Stimulated activated naive CD8-positive, alpha-beta T cell treated with anti-CD3 and anti-CD28 coated beads, Interleukin-15, Interleukin-2, amounts not matched to agents 100 U/mL and 50 U/mL, for 24 hours (primary cell): Measurements from ENCODE around the gene TEAD2.
"Not testable (repeated sequence)": the region's sequence is repeated elsewhere in the genome, so short reads cannot be mapped to it uniquely, and the experiment has no call there.

Source experiments
- ATAC-seq: fragments of 150-1000 bp; cut with Tn5 transposase; one replicate; pipeline ENCODE4 v1.10.0; 2021
- DNase-seq: peaks from one replicate; pipeline ENCODE4 v3.0.0; 2021

The TEAD2 gene

DNA sequence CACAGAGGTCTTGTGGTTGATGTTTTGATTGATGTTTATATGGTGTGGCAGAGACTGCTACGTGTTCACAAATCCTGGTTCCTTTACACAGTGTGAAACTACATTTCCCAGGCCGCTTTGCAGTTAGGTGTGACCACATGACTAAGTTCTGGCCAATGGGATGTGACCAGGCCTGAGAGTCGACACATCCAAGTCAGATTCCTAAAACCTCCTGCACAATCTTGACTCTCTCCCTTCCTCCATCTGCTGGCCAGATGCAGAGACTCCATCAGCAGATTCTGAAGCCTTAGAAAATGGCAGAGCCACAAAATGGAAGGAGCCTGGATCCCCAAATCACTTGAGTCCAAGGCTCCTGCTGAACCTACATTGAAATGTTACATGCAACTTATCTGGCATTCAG is 14.4 kb downstream of the TEAD2 start:
- ATAC-seq (peak; percentile 43), DNase-seq (no peak)

DNA sequence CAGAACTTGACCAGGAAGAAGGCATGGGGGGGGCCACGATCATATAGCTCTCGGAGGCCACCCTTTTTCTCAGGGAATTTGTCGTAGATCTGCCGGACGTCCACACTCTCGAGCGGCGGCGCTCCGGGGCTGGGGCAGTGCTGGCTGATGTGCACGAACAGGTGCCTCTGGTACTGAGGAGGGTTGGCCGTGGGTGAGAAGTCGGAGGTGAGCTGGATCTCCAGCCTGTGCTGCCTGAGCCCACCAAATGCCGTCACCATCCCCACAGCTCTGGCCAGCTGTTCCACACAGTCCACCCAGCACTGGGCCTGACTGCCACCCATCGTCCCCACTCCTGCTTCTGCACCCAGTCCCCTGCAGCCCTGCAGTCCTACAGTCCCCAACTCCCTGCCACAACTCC is 15.0 kb downstream of the TEAD2 start:
- DNase-seq (no peak), ATAC-seq (no peak)

DNA sequence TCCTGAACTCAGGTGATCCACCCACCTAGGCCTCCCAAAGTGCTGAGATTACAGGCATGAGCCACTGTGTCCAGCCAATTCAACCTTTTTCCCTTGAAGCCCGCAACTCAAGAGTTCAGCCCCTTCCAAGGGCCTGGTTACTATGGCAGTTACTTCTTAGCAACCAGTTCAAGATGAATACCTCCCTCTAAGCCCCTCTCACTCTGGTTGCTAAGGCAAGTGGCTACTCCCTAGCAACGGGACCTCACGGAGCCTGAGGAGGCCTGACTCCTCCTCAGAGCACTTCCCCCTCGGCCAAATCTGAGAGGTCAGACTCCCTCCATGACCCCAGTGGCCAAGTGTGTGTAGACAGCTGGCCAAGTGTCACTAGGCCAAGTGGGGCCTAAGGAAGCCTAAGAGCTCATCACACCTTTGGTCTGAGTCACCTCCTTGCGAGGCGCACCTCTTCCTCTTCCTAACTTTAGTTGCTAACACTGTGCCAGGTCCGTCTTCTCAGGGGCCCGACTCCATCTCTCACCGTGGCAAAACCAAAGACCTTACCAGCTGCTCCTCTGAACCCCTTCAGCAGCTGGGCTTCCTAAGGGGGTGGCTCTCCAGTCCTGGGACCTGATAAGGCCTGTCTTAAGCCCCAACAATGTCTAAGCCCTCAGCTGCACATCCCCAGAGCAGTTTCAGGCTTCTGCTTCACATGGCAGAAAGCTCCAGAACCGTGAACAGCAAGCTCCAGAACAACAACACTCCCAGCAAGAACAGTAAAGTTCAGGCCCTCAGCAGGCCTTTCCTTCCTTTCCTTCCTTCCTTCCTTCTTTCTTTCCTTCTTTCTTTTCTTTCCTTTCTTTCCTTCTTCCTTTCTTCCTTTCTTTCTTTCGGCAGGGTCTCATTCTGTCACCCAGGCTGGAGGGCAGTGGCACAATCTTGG is 17.5 kb downstream of the TEAD2 start:
- ATAC-seq (no peak), DNase-seq (no peak)

DNA sequence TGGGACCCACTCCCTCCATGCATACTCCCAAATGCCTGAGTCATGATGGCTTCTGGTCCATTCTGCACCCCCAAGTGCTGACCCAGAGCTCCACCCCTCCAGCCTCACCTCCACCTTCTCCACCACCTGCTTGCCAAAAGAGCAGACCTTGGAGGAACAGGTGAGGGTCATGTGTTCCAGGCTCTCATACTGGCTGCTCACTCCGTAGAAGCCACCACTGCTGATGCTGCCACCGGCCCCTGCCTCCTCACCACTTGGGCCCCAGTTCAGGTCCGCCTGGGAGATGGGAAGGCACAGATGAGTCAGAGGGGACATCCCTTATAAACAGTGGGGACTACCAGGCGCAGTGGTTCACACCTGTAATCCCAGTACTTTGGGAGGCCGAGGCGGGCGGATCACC is 19.1 kb downstream of the TEAD2 start:
- no peak for DNase-seq
- no peak for ATAC-seq

DNA sequence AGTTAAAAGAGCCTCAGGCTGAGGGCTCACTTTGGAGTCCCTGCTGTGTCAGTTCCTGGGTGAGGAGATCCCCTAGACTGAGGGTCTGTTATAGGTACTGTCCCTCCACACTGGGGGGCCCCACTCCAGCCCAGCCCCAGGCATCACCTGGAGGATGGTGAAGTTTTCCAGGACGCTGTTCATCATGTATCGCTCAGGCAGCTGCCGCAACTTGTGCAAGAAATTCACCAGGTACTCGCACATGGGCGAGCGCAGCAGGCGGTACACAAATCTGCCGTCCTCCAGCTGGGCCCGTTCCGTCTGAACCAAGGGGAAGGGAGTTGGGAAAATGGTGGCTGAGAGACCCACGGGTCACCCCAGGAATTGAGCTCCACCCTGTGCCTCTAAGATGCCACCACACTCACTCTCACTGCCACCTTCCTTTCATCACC is 19.9 kb downstream of the TEAD2 start:
- ATAC-seq (peak; percentile 7), DNase-seq (no peak)

DNA sequence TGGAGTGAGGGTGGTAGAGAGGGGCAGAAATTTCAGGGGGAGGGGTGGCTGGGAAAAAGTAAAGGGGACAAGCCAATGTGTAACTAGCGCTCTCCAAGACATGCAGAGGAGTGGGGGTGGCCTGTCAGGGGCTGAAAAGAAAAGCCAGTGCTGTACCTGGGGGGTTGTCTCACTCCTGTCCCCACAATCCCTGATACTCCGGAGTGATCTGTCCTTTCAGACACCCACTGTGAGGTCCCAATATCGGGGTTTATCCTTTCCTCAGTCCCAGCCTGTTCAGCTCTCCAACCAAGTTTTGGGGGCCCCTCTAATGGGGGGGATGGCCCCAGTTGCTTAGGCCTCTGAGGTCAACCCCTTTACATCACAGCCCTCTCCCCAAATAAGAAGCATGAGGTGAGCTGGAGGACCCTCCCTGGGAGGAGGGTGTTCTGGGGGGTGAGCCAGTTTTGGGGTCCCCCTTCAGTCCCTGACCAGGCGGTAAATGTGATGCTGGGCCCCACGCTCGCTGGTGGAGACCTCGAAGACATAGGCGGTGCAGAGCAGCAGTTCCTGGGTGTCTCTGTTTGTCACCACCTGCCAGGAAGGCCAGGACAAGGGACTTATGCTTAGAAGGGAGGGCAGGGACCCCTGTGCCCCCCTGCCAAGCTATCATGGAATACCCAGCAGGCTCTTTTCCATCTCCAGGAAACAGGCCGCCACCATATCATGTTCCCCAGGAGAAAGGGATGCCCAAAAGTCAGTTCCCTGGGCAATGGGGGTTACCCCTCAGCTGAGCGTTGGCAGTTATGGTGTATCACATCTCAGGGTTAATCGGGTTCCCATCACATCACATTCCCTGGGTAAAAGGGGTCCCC is 21.1 kb downstream of the TEAD2 start:
- no peak for DNase-seq
- ATAC-seq = no peak

DNA sequence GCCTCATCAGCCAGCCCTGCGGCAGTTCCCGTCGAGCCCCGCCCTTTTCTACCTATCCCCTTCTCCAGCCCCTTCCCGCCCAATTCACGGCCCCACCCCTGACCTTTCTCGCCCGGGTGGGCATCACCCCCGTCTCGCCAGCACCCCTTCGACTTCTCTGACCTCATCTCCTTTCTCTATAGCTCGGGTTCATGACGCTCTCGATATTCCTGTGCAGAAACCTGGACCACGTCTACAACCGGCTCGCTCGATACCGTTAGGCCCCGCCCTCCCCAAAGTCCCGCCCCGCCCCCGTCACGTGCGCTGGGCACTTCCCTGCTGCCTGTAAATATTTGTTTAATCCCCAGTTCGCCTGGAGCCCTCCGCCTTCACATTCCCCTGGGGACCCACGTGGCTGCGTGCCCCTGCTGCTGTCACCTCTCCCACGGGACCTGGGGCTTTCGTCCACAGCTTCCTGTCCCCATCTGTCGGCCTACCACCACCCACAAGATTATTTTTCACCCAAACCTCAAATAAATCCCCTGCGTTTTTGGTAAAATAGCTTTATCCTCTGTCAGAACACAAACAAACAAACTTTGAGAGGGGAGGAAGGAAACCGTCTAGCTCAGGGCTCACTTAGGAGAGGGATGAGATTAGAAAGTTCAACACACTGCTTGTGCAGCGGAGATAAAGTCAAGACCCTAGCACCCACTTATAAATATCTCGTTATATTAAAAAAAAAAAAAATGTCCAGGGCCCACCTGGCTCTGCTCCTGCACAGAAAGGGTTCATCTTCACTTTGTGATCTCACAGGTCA is 21.9 kb downstream of the TEAD2 start:
- ATAC-seq (peak; percentile 10), DNase-seq (peak; percentile 63)

DNA sequence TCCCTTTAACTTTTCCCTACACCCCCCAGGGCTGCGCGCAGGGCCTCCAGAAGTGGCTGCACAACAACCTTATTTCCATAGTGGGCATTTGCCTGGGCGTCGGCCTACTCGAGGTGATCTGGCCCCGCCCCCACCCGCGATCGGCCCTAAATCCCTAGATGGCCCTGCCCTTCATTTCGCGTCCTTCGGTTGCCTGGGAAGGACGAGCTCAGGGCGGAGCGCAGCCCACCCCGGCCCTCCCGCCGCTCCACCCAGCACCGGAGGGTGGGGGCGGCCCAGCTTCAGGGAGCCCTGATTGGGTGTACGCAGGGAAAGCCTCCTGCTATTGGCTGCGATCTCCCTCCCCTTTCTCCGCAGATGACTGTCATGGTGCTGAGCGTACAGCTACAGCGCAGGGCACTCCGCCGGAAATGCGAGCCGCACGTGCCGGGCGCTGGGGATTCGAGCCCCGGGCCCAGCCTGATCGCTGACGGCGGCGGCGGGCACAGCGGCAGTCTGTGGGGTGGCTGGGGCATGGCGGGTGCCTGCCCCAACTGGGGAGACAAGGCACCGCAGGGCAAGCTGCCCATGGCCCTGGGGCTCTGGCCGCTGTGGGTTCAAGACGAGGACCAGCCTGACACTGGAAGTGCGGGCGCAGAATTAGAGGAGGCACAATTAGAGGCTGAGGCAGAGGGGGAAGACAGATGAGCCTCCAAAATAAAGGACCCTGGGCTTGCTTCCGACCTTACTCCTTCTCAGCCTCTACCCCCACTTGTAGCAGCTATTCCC is 22.7 kb downstream of the TEAD2 start:
- ATAC-seq (no peak), DNase-seq (no peak)

DNA sequence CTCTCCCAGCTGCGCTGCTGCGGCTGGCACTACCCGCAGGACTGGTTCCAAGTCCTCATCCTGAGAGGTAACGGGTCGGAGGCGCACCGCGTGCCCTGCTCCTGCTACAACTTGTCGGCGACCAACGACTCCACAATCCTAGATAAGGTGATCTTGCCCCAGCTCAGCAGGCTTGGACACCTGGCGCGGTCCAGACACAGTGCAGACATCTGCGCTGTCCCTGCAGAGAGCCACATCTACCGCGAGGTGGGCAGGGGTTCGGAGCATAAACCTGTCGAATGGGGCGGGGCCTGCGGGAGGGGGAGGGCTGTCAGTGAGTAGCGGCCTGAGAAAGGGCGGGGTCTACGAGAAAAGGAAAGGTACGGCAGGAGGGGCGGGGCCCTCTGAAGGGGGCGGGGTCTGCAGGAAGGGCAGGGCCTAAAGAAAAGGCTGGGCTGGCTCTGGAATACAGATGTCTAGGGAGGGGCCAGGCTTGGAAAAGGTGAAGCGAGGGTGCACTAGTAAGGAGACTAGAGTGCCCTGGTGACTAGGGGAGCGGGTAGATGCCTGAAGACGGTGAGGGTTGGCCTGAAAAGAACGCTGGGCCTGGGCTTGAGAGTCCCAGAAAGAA is 23.4 kb downstream of the TEAD2 start:
- ATAC-seq (no peak), DNase-seq (peak; percentile 42)

DNA sequence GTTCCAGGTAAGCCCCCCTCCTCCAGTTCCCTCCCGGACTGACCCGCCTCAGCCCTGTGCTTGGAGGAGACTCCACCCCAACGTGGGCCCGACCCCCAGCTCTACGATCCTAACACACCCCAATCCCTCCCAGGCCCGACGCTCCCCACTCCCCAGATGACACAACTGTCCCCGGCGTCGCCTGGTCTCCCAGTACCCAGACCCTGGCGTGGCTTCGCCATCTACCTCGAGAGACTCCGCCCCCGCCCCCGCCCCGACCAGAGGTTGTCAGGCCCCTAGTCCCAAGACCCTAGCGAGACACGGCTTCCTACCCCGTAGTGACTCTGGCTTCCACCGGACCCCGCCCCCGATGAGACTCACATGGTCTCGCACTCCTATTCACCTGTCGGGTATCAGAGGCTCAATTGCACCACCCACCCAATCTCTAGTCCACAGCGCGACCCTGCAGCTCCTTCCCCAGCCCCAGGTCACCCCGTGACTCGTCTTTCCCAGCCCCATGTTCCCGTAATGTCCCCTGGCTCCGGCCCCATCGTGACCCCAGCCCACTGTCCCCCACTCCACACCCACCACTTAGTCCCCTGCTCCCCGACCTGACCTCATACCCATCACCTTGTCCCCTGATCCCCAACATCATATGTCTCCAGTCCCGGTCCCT is 24.1 kb downstream of the TEAD2 start:
- peak; percentile 3 for DNase-seq
- ATAC-seq = no peak

DNA sequence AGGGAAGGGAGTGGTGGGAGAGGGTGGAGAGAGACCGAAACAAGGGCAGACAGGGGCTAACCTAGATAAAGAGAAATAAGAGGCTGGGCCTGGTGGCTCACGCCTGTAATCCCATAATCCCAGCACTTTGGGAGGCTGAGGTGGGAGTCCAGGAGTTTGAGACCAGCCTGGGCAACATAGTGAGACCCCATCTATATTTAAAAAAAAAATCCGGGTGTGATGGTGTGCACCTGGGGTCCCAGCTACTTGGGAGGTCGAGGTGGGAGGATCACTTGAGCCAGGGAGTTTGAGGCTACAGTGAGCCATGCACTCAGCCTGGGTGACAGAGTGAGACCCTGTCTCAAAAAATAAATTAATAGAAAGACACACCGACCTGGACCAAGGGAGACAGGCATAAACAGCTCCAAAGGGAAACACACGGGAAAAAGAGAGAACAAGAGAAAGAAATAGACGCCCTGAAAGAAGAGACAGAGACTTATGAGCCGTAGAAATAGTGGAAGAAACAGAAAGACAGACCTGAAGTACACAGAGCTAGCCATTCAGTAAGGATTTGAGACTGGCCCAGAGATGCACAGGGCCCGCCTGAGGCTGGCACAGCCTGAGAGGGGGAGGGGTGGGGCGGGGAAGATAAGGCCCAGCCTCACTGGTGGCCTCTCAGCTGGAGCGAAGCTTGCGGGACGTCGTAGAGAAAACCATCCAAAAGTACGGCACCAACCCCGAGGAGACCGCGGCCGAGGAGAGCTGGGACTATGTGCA is 24.8 kb downstream of the TEAD2 start:
- DNase-seq = no peak
- ATAC-seq = no peak

DNA sequence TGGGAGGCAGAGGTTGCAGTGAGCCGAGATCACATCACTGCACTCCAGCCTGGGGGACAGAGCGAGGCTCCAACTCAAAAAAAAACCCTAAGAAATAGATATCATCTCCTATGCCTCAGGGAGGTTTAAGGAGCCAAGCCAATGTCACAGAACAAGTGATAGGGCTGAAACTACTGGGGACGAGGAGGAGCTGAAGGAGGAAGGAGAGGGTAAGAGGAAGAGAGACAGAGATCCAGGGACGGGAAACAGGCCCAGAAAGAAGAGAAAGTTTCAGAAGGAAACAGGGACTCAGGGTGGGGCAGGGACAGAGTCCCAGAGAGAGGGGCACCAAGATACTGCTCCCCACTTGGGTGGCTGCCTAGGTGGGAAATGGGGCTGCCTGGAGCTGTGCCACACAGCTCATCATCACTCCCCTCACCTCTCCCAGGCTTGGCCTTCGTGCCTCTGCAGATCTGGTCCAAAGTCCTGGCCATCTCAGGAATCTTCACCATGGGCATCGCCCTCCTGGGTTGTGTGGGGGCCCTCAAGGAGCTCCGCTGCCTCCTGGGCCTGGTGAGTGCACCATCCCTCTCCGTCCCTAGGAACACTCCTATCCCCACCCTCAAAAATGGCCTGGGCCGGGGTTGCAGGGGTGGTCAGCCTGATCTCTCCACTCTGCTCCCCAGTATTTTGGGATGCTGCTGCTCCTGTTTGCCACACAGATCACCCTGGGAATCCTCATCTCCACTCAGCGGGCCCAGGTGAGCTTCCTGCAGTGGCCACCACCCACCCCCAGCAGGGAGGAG is 25.5 kb downstream of the TEAD2 start:
- ATAC-seq (no peak), DNase-seq (no peak)

DNA sequence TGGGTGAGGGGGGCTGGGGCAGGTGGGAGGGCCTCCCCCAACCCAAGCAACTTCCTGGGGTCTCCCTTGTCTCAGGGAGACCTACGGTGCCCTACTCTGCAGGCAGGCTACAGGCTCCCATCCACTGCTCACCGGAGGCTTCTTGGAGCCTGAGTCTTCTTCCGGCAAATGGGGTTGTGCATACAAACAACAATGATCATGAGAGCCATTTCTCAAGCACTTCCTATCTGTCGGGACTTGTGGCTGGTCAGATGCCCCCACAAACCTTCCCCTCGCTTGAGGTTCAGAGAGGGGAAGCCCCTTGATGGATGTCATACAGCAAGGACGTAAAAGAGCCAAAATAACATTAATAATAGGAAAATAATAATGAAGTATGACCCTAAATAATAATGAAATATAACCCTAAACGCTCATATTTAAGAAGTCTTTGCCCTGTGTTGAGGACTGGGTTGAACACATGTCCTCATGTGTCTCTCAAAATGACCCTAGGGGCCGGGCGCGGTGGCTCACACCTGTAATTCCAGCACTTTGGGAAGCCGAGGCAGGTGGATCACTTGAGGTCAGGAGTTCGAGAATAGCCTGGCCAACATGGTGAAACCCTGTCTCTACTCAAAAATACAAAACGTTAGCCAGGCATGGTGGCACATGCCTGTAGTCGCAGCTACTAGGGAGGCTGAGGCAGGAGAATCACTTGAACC is 26.3 kb downstream of the TEAD2 start:
- DNase-seq (peak; percentile 43), ATAC-seq (peak; percentile 24)

DNA sequence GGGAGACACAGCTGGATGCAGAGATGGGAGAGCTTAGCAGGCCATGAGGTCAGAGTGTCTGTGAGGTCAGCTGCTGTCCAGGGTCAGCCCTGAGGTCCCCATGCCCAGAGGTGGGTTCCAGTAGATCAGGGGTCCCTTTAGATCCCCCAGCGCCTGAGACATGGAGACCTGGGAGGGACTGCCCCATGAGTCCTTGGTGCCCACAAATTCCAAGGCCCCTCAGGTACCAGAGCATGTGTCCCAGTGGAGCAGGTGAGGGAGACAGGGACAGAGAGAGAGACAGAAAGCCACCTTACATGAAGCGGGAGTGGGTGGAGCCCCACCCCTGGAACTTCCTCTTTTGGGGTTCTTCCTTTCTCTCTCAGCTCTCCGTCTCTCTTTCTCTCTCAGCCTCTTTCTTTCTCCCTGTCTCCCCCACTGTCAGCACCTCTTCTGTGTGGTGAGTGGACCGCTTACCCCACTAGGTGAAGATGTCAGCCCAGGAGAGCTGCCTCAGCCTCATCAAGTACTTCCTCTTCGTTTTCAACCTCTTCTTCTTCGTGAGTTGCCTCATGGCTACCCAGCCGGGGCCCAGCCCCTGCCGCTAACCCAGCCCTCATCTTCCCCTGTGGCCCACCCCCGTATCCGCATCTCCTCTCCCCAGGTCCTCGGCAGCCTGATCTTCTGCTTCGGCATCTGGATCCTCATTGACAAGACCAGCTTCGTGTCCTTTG is 27.0 kb downstream of the TEAD2 start, which contains the start of gene CD37:
CD37 (plus strand) TSS at position 336 of the 713 bp plus-strand sequence; CDS start at position 471, 135 bp downstream.
- ATAC-seq = peak; percentile 25
- DNase-seq = peak; percentile 57

DNA sequence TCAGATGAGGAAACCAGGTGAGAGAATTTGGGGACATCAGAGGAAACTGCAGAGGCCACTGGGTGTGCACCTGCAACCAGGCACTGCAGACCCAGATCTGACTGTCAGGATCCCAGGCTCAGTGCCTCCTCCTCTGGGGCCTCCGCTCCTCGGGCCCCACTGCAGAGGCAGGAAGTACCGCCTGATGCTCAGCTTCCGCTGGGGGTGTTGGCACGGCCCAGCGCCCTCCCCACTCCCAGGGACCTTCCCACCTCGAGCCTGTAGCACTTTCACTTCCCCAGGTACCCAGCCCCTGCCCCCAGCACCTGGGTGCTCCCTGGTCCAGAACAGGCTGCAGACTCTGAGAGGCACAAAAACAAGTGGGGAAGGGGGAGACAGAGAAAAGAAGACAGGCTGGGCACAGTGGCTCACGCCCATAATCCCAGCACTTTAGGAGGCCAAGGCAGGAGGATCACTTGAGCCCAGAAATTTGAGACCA is 28.4 kb downstream of the TEAD2 start:
- DNase-seq (peak; percentile 77), ATAC-seq (peak; percentile 77)

DNA sequence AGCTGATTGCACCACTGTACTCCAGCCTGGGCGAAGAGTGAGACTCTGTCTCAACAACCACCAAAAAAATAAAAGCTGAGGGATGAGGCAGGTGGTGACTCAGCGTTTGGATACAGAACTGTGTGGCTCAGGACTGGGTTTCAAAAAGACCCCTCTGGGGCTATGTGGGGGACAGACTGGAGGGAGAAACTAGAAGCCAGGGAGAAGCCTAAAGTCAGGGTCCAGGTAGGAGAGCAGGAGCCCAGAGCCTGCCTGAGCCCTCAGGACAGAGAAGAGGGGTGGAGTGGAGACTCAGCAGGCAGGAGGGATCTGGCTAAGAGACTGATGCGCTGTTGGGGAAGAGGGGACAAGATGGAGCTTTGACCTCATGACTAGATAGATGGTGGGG is 28.8 kb downstream of the TEAD2 start:
- no peak for ATAC-seq
- DNase-seq = no peak

DNA sequence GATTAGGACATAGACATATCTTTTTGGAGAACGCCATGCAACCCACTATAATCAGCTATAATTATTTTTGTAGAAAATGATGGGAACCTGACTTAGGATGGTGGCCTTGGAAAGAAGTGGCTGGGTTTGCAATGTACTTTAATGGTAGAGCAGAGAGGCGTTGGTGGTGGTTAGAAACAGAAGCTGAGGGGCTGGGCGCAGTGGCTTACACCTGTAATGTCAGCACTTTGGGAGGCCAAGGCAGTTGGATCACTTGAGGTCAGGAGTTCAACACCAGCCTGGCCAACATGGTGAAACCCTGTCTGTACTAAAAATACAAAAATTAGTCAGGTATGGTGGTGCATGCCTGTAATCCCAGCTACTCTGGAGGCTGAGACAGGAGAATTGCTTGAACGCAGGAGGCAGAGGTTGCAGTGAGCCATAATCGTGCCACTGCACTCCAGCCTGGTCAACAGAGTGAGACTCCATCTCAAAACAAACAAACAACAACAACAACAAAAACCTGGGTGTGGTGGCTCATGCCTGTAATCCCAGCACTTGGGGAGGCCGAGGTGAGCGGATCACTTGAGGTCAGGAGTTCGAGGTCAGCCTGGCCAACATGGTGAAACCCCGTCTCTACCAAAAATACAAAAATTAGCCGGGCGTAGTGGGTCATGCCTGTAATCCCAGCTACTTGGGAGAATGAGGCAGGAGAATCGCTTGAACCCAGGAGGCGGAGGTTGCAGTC is 29.4 kb downstream of the TEAD2 start:
- not testable (repeated sequence) for DNase-seq, ATAC-seq
